ENCODE data around the gene PEX7.
"Not testable (repeated sequence)": the region's sequence is repeated elsewhere in the genome, so short reads cannot be mapped to it uniquely, and the experiment has no call there.

Gene PEX7

DNA sequence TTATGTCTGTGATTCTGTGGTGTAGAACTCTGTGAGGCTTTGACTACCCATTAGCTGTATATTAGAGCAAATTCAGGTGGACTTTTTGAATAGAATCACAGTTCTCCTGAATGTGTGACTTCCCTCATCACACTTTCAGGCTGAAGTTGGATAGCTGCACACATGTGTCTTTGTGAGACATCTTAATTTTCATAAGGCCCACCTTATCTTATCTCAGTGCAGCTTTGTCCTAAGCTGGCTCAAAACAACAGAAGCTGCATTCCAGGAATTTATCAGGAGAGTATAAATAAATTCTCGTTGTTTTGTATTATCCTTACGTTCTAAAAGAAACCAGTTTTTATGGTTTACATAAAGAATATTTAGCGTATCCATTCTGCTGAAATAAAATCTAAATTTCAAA lies 73.5 kb downstream of the PEX7 start:
- no peak for DNase-seq (ENCODE audit: low spot score)

GRCh38 chr6:136897071-136897470 lies 74.7 kb downstream of the PEX7 start:
- DNase-seq (ENCODE audit: low spot score): no peak

DNA sequence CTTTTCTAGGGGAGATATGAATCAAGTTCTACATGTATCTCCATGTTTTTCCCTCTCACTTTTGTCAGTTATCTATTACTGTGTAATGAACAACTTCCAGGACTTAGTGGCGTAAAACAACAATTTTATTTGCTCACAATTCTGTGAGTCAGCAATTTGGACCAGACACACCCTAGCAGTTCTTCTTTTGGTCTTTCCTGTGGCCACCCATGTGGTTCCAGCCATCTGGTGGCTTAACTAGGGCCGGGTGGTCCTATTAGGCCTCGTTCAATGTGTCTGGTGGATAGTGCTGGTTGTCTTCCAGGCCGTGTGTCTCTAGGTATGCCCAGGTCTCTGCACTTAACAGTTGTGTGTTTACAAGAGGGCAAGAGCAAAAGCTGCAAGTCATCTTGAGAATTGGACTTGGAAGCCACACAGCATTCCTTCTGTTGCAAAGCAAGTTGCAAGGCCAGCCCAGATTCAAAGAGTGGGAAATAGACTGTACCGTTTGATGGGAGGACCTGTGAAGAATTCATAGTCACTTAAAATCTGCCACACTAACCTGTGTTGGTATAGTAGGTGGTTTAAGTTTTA lies 78.9 kb downstream of the PEX7 start:
- no peak for DNase-seq (ENCODE audit: low spot score)

DNA sequence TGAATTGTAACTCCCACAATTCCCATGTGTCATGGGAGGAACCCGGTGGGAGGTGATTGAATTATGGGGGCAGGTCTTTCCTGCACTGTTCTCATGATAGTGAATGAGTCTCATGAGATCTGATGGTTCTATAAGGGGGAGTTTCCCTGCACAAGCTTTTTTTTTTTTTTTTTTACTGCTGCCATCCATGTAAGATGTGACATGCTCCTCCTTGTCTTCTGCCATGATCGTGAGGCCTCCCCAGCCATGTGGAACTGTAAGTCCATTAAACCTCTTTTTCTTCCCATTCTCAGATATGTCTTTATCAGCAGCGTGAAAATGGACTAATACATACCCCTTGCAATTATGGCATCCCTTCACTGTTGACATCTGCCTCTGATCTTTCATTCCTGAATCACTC lies 82.1 kb downstream of the PEX7 start:
- DNase-seq (ENCODE audit: low spot score): not testable (repeated sequence)

DNA sequence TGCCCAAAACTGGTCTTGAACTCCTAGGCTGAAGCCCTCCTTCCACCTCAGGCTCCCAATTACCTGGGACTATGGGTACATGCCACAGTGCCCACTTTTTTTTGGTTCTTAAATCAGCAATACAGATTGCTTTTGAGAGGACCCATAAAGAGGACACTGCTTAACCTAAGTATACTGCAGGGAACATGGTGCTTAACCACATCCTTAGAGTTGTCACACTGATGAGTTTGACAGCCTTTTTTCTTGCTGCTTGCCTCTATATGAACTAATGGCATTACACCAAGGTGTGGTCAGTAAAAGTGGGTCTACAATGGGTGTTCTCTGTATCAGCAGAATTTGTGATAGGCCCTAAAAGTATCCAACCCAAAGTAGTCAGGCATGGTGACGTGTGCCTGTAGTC lies 92.6 kb downstream of the PEX7 start:
- DNase-seq (ENCODE audit: low spot score): no peak

DNA sequence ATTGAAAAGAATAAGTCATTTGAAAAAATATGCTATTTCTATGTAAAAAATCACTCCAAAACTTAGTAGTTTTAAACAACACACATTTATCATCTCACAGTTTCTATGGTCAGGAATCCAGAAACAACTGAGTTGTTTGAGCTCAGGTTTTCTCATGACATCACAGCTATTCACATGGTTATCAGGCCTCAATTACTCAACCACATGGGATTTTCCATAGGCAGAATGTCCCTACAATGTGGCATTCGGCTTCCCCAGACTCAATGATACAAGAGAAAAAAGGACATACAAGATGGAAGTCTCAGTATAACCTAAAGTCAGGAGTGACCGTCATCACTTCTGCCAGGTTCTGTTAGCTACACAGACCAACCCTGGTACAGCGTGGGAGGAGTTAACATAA lies 96.3 kb downstream of the PEX7 start:
- no peak for DNase-seq (ENCODE audit: low spot score)

DNA sequence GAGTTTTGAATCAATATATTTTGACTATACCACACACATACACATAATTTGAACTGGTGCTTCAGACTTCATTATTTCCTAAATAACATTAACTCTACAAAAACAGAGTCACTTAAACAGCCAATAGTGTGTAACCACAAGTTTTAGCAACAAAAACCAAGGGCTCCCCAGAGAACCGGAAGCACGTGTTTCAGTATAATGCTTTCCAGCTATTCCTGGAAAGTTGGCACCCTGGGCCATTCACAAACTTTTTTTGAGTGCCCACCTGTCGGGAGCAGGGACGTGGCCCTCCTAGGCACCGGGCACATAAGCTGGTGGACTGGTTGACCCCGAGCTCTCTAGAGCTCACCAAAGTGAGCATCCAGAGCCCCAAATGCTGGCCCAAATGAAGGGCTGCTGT lies 97.8 kb downstream of the PEX7 start:
- no peak for DNase-seq (ENCODE audit: low spot score)

GRCh38 chr6:136920671-136921380 lies 98.4 kb downstream of the PEX7 start:
- DNase-seq (ENCODE audit: low spot score): no peak

GRCh38 chr6:136921381-136921935 lies 99.1 kb downstream of the PEX7 start:
- DNase-seq (ENCODE audit: low spot score): peak; percentile 40

GRCh38 chr6:136921936-136922684 lies 99.7 kb downstream of the PEX7 start, which contains the start of gene SLC35D3:
SLC35D3 (plus strand) TSS chr6:136922301; CDS start chr6:136922429, 128 bp downstream.
- DNase-seq (ENCODE audit: low spot score): peak; percentile 57

- no peak for DNase-seq (ENCODE audit: low spot score)
Measured at GRCh38 chr6:136922685-136923006, 100.3 kb downstream of the PEX7 start.

- no peak for DNase-seq (ENCODE audit: low spot score)
Measured at GRCh38 chr6:136923116-136923953, 100.9 kb downstream of the PEX7 start.

GRCh38 chr6:136923954-136924673 lies 101.7 kb downstream of the PEX7 start:
- DNase-seq (ENCODE audit: low spot score): no peak

DNA sequence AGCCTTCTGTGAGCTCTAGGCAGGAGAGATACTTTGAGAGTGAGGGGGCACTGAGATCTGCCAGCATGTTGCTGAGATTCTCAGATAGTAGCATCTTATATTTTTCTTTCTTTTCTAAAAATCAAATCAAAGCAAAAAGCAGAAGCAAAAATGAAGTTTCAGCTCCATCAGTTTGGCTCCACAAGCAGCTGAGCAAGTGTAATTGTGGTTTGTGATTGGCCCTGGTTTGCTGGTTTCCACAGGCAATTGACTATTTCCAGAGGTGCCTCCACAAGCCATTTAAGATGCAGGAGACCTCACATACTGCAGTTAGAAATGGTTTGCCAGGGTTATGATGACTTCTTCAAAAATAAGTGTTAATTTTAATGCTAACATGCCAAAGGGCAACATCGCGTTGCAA lies 104.0 kb downstream of the PEX7 start:
- DNase-seq (ENCODE audit: low spot score): no peak

GRCh38 chr6:136927292-136927691 lies 104.9 kb downstream of the PEX7 start:
- peak; percentile 34 for DNase-seq (ENCODE audit: low spot score)

DNA sequence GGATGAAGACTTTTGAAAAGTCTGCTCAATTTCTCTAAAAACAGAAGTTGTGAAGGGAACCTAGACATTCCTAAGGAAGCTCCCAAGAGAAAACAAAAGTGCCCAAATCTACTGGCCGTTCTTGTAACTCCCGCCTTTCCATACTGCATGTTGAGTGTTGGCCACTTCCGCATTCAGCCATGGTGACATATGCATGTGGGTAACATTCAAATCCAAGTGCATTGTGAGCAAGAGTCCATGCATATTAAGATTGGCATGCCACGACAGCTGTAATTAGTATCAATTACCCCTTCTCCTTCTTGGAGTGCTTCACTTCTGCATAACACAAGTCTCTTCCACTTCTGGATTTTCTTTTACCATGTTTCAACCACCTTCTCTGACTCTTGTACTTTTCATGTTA lies 108.1 kb downstream of the PEX7 start:
- no peak for DNase-seq (ENCODE audit: low spot score)

DNA sequence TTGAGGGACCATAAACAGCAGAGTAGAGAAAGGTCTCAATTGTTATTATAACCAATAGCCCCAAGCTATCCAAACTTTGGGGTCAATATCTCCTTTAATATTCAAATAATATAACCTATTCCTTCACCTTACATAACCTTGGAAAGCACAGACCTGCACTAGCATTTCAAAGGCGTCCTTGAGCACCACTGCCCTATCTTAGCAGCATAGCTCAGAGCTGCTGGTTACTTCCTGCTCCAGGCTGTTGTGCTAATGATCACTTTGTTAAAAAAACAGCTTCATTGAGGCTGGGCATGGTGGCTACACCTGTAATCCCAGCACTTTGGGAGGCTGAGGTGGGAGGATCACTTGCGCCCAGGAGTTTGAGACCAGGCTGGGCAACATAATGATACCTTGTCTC lies 110.2 kb downstream of the PEX7 start:
- DNase-seq (ENCODE audit: low spot score): no peak

- no peak for DNase-seq (ENCODE audit: low spot score)
Measured at GRCh38 chr6:136945072-136945471, 122.7 kb downstream of the PEX7 start.

DNA sequence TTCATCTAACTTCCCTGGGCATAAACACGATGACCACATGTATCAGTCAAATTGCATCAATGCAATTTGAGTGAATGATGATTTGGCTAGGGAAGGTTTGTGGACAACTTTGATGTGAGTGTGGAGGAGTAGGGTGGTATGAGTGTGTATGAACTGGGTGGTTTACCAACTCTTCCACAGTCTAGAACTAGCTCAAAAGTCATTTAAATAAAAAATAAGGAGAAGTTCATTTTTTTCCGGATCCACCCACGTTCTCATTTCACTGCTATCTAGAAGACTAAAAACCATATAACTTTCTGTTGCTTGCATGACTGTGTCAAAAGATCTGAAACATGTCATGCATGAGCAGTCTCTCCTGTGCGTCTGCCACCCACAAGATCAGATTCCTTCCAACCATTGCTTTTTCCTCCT lies 123.3 kb downstream of the PEX7 start:
- no peak for DNase-seq (ENCODE audit: low spot score)

GRCh38 chr6:136947037-136947436 lies 124.6 kb downstream of the PEX7 start:
- DNase-seq (ENCODE audit: low spot score): no peak

GRCh38 chr6:136949957-136950356 lies 127.6 kb downstream of the PEX7 start:
- DNase-seq (ENCODE audit: low spot score): not testable (repeated sequence)
